ENCODE measurements around the gene KCNN1. TPM values are rescaled to one million over a fixed set of nuclear protein-coding genes. Genes with fewer than 3 reads are reported as not detected.

KCNN1 gene
- total and polyA plus RNA-seq, 2 of the 13 experiments (the other 11 are each of a cell fraction or from before 2014, with no cell fraction given) = 0.04 TPM; not detected in 1

- TF ChIP-seq, protein P1, sequence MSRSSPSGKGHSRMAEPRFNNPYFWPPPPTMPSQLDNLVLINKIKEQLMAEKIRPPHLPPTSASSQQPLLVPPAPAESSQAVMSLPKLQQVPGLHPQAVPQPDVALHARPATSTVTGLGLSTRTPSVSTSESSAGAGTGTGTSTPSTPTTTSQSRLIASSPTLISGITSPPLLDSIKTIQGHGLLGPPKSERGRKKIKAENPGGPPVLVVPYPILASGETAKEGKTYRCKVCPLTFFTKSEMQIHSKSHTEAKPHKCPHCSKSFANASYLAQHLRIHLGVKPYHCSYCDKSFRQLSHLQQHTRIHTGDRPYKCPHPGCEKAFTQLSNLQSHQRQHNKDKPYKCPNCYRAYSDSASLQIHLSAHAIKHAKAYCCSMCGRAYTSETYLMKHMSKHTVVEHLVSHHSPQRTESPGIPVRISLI (CRISPR knock-in tag; IDR thresholded peaks at IDR 0.05; ENCODE audit: borderline replicate concordance) = no peak
- no peak for TF ChIP-seq HMG20A (CRISPR knock-in tag; IDR thresholded peaks at IDR 0.05; ENCODE audit: borderline replicate concordance)
Observed at GRCh38 chr19:17933414-17934129, 33.3 kb upstream of the KCNN1 start (continued).

DNA sequence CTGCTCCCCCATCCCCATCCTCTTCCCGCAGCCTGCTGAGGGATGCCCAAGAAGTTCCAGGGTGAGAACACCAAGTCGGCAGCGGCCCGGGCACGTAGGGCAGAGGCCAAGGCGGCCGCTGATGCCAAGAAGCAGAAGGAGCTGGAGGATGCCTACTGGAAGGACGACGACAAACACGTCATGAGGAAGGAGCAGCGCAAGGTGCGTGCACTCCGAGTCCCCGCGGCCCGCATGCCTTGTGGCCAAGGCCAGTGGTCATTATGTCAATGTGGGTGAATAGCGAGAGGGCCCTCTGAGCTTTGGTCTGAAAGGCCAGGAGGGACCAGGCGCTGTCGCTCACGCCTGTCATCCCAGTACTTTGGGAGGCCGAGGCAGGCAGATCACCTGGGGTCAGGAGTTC lies 30.5 kb upstream of the KCNN1 start:
- FAIRE-seq (no peak), ATAC-seq (no peak), DNase-seq (ENCODE audit: low spot score) (no peak)
- CTCF ChIA-PET (ENCODE audit: low intra/inter-chr PET ratio, low total read pairs) = no interaction called here
- Histone ChIP-seq H2AFZ (ENCODE audit: low read length) (no peak overlapping the region), H3K27ac (ENCODE audit: extremely low read length, insufficient read depth, low read length) (no peak overlapping the region), H3K9me3 (ENCODE audit: low read length) (no peaks in the 10 kb centered on the region), H3K4me2 (ENCODE audit: low read depth, low read length) (no peak overlapping the region), H3K9ac (ENCODE audit: insufficient read depth, low read depth, low read length) (no peak overlapping the region), H3K27me3 (ENCODE audit: control insufficient read depth in 1 of 2, insufficient read depth in 2 of 2, low read length in 2 of 2) (peaks cover 0 to 4% of the 10 kb centered on the region in 2 experiments; a peak in 1 of 5 replicates), H3K4me1 (ENCODE audit: insufficient read depth, low read length) (peaks cover 33% of the 10 kb centered on the region), H4K20me1 (ENCODE audit: insufficient read depth, low read length) (no peaks in the 10 kb centered on the region), H3K79me2 (ENCODE audit: insufficient read depth, low read length) (peaks cover 6% of the 10 kb centered on the region), H3K36me3 (replicated peaks in 1 of 2; ENCODE audit: control insufficient read depth in 1 of 2, insufficient read depth in 2 of 2, low read length in 2 of 2) (peaks cover 2 to 3% of the 10 kb centered on the region in 2 experiments; a peak in 2 of 5 replicates), H3K4me3 (replicated peaks in 1 of 3; ENCODE audit: insufficient read depth in 1 of 3, low read depth in 2 of 3, low read length in 3 of 3) (no peak overlapping the region)
- intact Hi-C loops (cut with micrococcal nuclease; ENCODE audit: unreplicated experiment) (no loop called here), in situ Hi-C loops (cut with HindIII; ENCODE audit: extremely low pct_ligation_motif_present, low pct_unique_long_range_greater_than_20kb) (loop anchor here (25.0 kb wide), 1 partner anchor 126 kb away; no protein-coding TSS in a partner anchor)
- POLR2A ChIA-PET = no interaction called here
- TF ChIP-seq HNRNPK (IDR thresholded peaks at IDR 0.05; ENCODE audit: low read depth, low read length, poor library complexity, severe bottlenecking) = no peak
- no TSS peak for BruUV-seq (replicated peaks)
- 94% methylated on average over 21 of the region's 21 CpGs for WGBS (ENCODE audit: low lambda C conversion rate)
